ENCODE results near the gene SPATA18. TPM values are rescaled to one million over a fixed set of nuclear protein-coding genes. Genes with fewer than 3 reads are reported as not detected.

The SPATA18 gene
- total RNA-seq, 1 experiment from 2014 or later = 0.47 TPM

DNA sequence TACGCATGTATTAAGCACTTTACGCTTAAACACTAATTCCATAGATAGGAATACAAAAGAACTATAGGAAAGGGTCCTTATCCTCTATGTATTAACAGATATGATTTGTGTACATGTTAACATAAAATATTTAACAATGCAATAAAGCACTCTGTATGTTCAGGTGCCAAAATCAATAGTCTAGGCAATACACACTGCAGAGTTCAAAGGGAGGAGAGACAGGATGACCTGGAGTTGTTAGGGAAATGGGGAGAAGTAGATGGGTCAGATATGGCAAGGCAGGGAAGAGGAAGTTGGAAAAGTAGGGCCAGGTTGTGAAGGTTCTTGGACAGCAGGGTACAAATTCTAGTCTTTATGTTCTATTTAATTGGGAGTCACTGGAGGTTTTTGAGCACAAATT, 15.9 kb upstream of the SPATA18 start:
- DNase-seq (ENCODE audit: low read depth, low spot score) = no peak
- Histone ChIP-seq H2AFZ (ENCODE audit: low read depth, low read length, poor library complexity, severe bottlenecking) (no peak overlapping the region), H3K4me1 (ENCODE audit: control insufficient read depth in 1 of 2, insufficient read depth in 2 of 2, low read length in 2 of 2) (peaks cover 6 to 12% of the 10 kb centered on the region in 2 experiments; a peak in 2 of 4 replicates), H3K36me3 (ENCODE audit: control insufficient read depth in 1 of 2, insufficient read depth in 2 of 2, low read length in 2 of 2) (peaks cover 0 to 6% of the 10 kb centered on the region in 2 experiments; a peak in 1 of 4 replicates), H3K9me2 (ENCODE audit: insufficient read depth) (no peaks in the 10 kb centered on the region), H3K9ac (ENCODE audit: low read length) (no peak overlapping the region), H4K20me1 (ENCODE audit: insufficient read depth) (no peaks in the 10 kb centered on the region), H3K4me2 (ENCODE audit: low read length) (no peak overlapping the region), H3K4me3 (replicated peaks in 1 of 2; ENCODE audit: low read depth in 1 of 2, low read length in 2 of 2) (no peak overlapping the region), H3K9me3 (ENCODE audit: control insufficient read depth in 1 of 2, insufficient read depth in 1 of 2, low read depth in 1 of 2, low read length in 2 of 2) (no peaks in the 10 kb centered on the region), H3K79me2 (ENCODE audit: insufficient read depth, low read length) (no peaks in the 10 kb centered on the region; the same call in 1 of the 2 replicates), H3K27me3 (ENCODE audit: insufficient read depth, low read length) (peaks cover 2% of the 10 kb centered on the region; the same call in 1 of the 2 replicates), H3K27ac (ENCODE audit: low read depth, low read length) (no peak overlapping the region)
- intact Hi-C loops (cut with micrococcal nuclease) = no loop called here
- BruUV-seq (replicated peaks) = no TSS peak
- ChIA-PET CTCF (no interaction called here), POLR2A (no interaction called here), RAD21 (ENCODE audit: low non-redundant PET in 1 of 2, low total read pairs in 2 of 2, uncharacterized antibody in 2 of 2, unreplicated experiment in 2 of 2) (no interaction called here)
- ATAC-seq = no peak
- TF ChIP-seq POLR2AphosphoS5 (IDR thresholded peaks at IDR 0.05; ENCODE audit: low read depth, low read length) (no peak), RAD21 (IDR thresholded peaks at IDR 0.05; ENCODE audit: low read depth) (no peak), YY1 (IDR thresholded peaks at IDR 0.05; ENCODE audit: extremely low read depth, insufficient replicate concordance, low read depth, low read length) (no peak), EGR1 (IDR thresholded peaks at IDR 0.05; ENCODE audit: low read depth) (no peak), CEBPB (IDR thresholded peaks at IDR 0.05; ENCODE audit: low read depth) (no peak), ZNF274 (IDR thresholded peaks at IDR 0.05; ENCODE audit: low read depth, low read length) (no peak), EZH2phosphoT487 (IDR thresholded peaks at IDR 0.05; ENCODE audit: borderline replicate concordance) (no peak), EZH2 (IDR thresholded peaks at IDR 0.05) (no peak)
- TF ChIP-seq, protein P1, sequence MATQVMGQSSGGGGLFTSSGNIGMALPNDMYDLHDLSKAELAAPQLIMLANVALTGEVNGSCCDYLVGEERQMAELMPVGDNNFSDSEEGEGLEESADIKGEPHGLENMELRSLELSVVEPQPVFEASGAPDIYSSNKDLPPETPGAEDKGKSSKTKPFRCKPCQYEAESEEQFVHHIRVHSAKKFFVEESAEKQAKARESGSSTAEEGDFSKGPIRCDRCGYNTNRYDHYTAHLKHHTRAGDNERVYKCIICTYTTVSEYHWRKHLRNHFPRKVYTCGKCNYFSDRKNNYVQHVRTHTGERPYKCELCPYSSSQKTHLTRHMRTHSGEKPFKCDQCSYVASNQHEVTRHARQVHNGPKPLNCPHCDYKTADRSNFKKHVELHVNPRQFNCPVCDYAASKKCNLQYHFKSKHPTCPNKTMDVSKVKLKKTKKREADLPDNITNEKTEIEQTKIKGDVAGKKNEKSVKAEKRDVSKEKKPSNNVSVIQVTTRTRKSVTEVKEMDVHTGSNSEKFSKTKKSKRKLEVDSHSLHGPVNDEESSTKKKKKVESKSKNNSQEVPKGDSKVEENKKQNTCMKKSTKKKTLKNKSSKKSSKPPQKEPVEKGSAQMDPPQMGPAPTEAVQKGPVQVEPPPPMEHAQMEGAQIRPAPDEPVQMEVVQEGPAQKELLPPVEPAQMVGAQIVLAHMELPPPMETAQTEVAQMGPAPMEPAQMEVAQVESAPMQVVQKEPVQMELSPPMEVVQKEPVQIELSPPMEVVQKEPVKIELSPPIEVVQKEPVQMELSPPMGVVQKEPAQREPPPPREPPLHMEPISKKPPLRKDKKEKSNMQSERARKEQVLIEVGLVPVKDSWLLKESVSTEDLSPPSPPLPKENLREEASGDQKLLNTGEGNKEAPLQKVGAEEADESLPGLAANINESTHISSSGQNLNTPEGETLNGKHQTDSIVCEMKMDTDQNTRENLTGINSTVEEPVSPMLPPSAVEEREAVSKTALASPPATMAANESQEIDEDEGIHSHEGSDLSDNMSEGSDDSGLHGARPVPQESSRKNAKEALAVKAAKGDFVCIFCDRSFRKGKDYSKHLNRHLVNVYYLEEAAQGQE (IDR thresholded peaks at IDR 0.05; ENCODE audit: low read depth) = no peak
- TF ChIP-seq, protein P2, sequence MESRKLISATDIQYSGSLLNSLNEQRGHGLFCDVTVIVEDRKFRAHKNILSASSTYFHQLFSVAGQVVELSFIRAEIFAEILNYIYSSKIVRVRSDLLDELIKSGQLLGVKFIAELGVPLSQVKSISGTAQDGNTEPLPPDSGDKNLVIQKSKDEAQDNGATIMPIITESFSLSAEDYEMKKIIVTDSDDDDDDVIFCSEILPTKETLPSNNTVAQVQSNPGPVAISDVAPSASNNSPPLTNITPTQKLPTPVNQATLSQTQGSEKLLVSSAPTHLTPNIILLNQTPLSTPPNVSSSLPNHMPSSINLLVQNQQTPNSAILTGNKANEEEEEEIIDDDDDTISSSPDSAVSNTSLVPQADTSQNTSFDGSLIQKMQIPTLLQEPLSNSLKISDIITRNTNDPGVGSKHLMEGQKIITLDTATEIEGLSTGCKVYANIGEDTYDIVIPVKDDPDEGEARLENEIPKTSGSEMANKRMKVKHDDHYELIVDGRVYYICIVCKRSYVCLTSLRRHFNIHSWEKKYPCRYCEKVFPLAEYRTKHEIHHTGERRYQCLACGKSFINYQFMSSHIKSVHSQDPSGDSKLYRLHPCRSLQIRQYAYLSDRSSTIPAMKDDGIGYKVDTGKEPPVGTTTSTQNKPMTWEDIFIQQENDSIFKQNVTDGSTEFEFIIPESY (IDR thresholded peaks at IDR 0.05; ENCODE audit: extremely low read depth, insufficient replicate concordance, low read length) = no peak
- TF ChIP-seq, protein P3, sequence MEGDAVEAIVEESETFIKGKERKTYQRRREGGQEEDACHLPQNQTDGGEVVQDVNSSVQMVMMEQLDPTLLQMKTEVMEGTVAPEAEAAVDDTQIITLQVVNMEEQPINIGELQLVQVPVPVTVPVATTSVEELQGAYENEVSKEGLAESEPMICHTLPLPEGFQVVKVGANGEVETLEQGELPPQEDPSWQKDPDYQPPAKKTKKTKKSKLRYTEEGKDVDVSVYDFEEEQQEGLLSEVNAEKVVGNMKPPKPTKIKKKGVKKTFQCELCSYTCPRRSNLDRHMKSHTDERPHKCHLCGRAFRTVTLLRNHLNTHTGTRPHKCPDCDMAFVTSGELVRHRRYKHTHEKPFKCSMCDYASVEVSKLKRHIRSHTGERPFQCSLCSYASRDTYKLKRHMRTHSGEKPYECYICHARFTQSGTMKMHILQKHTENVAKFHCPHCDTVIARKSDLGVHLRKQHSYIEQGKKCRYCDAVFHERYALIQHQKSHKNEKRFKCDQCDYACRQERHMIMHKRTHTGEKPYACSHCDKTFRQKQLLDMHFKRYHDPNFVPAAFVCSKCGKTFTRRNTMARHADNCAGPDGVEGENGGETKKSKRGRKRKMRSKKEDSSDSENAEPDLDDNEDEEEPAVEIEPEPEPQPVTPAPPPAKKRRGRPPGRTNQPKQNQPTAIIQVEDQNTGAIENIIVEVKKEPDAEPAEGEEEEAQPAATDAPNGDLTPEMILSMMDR (IDR thresholded peaks at IDR 0.05 in 2 of 3, conservative IDR thresholded peaks at IDR 0.05 in 1 of 3; ENCODE audit: borderline replicate concordance in 1 of 3, insufficient read depth in 1 of 3, low read depth in 2 of 3, low read length in 2 of 3) = no peak
